Raji (cell line): ENCODE data around the gene DNAH3.

Source experiments
- POLR2A ChIP-seq: IDR thresholded peaks from 2 replicates; pipeline ENCODE4 v1.6.1; 2011; ENCODE audit warnings: low read depth, low read length, control low read depth; ENCODE audit not compliant: insufficient read depth

Gene DNAH3

GRCh38 chr16:21175397-21175796 lies 24.8 kb upstream of the DNAH3 start:
- no peak for TF ChIP-seq POLR2A

DNA sequence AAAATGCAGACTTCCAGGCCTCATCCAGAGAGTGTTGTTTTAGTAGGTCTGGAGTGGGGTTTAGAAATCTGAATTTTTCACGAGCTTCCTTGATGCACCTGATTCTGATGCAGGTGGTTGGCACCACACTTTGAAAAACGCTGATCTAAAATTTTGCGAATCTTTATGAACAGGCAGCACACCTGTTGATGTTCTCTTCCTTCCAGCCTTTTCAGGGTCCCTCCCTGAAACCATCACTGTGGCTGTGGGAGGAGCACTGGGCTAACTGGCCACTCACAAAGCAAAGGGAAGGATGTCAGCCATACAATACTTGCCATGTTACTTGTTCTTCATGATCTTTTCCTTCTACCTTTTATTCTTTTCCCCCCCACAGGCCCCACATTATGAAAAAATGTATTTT lies 22.0 kb upstream of the DNAH3 start:
- no peak for TF ChIP-seq POLR2A

- no peak for TF ChIP-seq POLR2A
Measured at GRCh38 chr16:21169249-21169981, 18.8 kb upstream of the DNAH3 start.

DNA sequence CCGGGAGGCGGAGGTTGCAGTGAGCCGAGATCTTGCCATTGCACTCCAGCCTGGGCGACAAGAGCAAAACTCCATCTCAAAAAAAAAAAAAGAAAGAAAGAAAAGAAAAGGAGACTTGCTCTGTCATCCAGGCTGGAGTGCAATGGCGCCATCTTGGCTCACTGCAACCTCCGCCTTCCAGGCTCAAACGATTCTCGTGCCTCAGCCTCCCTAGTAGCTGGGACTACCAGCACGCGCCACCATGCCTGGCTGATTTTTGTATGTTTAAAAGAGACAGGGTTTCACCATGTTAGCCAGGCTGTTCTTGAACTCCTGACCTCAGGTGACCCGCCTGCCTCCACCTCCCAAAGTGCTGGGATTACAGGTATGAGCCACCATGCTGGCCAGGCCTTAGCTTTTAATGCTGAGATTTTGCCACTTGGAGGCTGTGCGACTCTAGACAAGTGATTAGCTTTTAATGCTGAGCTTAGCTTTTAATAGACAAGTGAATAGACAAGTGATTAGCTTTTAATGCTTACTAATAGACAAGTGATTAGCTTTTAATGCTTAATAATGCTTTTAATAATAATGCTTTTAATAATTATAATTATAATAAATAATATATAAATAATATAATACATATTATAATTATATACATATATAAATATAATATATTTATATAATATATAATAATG lies 17.4 kb upstream of the DNAH3 start:
- no peak for TF ChIP-seq POLR2A

GRCh38 chr16:21167360-21167759 lies 16.7 kb upstream of the DNAH3 start:
- TF ChIP-seq POLR2A = no peak

DNA sequence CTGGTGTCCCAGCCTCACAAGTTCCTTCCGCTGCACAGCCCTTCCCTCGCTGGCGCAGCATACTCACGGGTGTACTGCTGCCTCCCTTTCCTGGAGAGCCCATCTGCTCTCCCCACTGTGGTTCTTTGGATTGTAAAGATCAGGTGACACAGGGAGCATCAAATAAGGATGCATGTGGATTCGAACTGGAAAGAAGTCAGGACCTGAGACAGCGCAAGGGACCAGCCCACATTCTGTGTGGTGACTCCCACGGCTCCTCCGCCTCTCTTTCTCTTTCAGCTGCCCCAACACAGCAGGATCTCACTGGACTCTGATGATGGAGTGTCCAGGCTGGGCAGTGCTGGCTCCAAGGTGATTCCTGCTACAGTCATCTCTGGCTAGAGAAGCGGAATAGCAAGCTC lies 15.9 kb upstream of the DNAH3 start:
- TF ChIP-seq POLR2A = no peak

DNA sequence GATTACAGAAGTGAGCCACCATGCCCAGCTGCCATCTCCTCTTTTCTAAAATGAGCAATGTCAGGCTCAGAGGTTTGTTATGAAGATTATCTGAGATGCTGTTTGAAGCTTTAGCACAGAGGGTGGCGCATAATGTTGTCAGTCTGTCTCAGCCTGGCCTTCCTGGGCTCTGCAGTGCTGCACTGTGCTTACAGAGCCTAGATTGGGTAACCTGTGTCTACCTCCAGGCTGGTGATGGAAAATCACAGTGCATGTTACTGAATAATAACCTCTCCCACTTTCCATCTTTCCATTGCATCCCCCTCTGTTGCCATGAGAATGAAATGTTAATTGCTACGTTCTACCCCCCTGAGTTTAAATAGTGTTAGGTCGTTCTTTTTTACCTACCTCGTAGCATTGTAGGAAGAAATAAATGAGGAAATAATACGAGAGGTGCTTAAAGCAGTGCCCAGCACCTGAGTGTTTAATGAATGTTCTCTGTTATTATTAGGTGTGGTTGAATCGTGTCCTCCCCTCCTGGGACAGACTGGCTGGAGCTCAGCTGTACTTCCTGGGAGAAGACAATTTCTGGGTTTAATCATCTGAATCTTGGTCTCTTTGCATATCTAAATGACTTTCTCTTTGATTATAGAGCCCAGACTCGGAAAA lies 14.0 kb upstream of the DNAH3 start:
- no peak for TF ChIP-seq POLR2A

GRCh38 chr16:21163576-21163975 lies 12.9 kb upstream of the DNAH3 start:
- TF ChIP-seq POLR2A = no peak

GRCh38 chr16:21162661-21163151 lies 12.1 kb upstream of the DNAH3 start:
- no peak for TF ChIP-seq POLR2A

- TF ChIP-seq POLR2A = no peak
Measured at GRCh38 chr16:21161211-21161610, 10.6 kb upstream of the DNAH3 start.

DNA sequence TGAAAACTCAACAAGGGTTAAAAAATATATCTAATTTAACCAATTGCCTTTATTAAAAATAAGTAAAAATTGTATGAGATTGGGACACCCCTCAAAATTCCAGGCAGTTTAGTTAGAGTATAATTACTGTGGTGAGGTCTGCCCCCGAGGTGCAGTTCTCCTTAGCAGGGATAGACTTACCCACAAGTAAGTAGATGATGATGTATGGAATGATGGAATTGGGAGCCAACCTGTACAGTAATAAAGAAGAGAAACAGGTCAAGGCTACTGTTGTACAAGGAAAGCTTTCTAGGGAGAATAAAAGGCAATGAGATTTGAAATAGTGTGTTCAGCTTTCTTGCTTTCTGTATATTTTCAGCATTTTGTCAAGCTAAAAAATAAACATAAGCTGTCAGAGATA lies 9.6 kb upstream of the DNAH3 start:
- no peak for TF ChIP-seq POLR2A

DNA sequence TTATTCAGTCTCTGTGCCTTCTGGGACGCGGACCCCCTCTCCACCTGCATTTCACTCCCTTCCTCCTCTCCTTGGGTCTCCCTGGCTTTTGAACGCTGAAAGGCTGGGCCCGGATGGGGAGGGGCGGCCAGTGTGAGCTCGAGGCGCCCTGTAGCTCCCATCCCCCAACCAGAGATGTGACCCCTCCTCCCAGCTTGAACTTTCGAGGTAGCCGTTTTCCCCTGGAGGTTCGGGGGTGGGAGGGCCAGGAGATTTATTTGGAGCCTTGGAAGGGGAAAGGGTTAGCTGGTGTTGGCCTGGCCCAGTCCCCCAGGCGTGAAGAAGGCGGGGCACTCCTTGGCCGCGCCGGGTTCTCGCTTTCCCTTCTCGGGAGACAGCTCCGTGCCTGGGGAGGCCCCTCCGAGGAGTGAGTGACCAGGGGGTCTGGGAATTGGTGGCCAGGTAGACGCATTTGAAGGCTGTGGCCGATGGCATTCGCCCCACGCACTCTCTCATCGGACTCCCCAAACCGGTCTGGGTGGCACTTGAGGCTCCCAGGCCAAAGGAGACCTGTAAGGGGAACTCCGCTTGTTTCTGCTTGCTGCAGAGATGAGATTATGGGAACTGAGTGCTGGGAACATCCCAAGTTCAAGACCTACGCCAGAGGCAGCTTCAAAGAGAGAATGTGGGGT lies 8.8 kb upstream of the DNAH3 start:
- no peak for TF ChIP-seq POLR2A

GRCh38 chr16:21158208-21159110 lies 7.8 kb upstream of the DNAH3 start, which contains the start of gene LDAF1:
LDAF1 (plus strand) TSS chr16:21158674; CDS start chr16:21161183, 2,509 bp downstream.
- TF ChIP-seq POLR2A = peak; percentile 67

- no peak for TF ChIP-seq POLR2A
Measured at GRCh38 chr16:21157632-21158031, 7.0 kb upstream of the DNAH3 start.
